NT2/D1 (cell line): ENCODE data around the gene TMEM161B.

Source experiments
- DNase-seq: peaks from one replicate; pipeline ENCODE4 v3.0.0-alpha.2; 2011; ENCODE audit warnings: low read depth, low spot score
- H3K27me3 ChIP-seq: 2 replicates; pipeline ENCODE4 v1.6.0; 2011; ENCODE audit warnings: mild to moderate bottlenecking; ENCODE audit not compliant: insufficient read length, insufficient read depth
- H3K36me3 ChIP-seq: 2 replicates; pipeline ENCODE4 v1.6.1; 2011; ENCODE audit warnings: mild to moderate bottlenecking, low read length, mixed read lengths; ENCODE audit not compliant: insufficient read depth, insufficient read length
- H3K4me1 ChIP-seq: 2 replicates; pipeline ENCODE4 v1.5.1; 2011; ENCODE audit not compliant: insufficient read depth, insufficient read length
- H3K4me3 ChIP-seq: 2 replicates; pipeline ENCODE4 v1.5.1; 2011; ENCODE audit warnings: low read depth; ENCODE audit not compliant: insufficient read length
- H3K9ac ChIP-seq: 2 replicates; pipeline ENCODE4 v1.6.0; 2011; ENCODE audit warnings: low read depth; ENCODE audit not compliant: insufficient read length
- H3K9me3 ChIP-seq: 2 replicates; pipeline ENCODE4 v1.5.1; 2011; ENCODE audit warnings: mild to moderate bottlenecking, low read length; ENCODE audit not compliant: insufficient read depth
- SUZ12 ChIP-seq: IDR thresholded peaks from 2 replicates; pipeline ENCODE4 v1.6.1; 2011; ENCODE audit not compliant: insufficient read length, insufficient read depth; ENCODE audit errors: extremely low read depth
- YY1 ChIP-seq: IDR thresholded peaks from 2 replicates; pipeline ENCODE4 v1.6.1; 2011; ENCODE audit not compliant: insufficient read length, insufficient read depth
- ZNF274 ChIP-seq: IDR thresholded peaks from 2 replicates; pipeline ENCODE4 v1.6.1; 2011; ENCODE audit warnings: mild to moderate bottlenecking, low read depth, low read length

Gene TMEM161B

GRCh38 chr5:88236866-88237642 lies 31.6 kb downstream of the TMEM161B start:
- no peaks in the 10 kb centered on the region for H3K27me3 ChIP-seq
- TF ChIP-seq ZNF274 (no peak), YY1 (no peak), SUZ12 (no peak)
- no peaks in the 10 kb centered on the region for H3K4me1 ChIP-seq
- no peak overlapping the region for H3K9ac ChIP-seq
- H3K9me3 ChIP-seq, result no peaks in the 10 kb centered on the region
- no peak for DNase-seq
- H3K4me3 ChIP-seq, result no peak overlapping the region
- peaks cover 4% of the 10 kb centered on the region for H3K36me3 ChIP-seq

GRCh38 chr5:88235828-88236227 lies 32.8 kb downstream of the TMEM161B start:
- DNase-seq, result no peak
- Histone ChIP-seq H3K36me3 (peaks cover 4% of the 10 kb centered on the region), H3K9ac (no peak overlapping the region), H3K9me3 (no peaks in the 10 kb centered on the region), H3K4me1 (no peaks in the 10 kb centered on the region), H3K4me3 (no peak overlapping the region), H3K27me3 (no peaks in the 10 kb centered on the region)
- TF ChIP-seq ZNF274 (no peak), YY1 (no peak), SUZ12 (no peak)

- Histone ChIP-seq H3K27me3 (no peaks in the 10 kb centered on the region), H3K4me1 (no peaks in the 10 kb centered on the region), H3K9ac (no peak overlapping the region), H3K36me3 (peaks cover under 1% of the 10 kb centered on the region), H3K9me3 (no peaks in the 10 kb centered on the region), H3K4me3 (no peak overlapping the region)
- no peak for DNase-seq
- TF ChIP-seq YY1 (no peak), ZNF274 (no peak), SUZ12 (no peak)
Observed at GRCh38 chr5:88235346-88235745, 33.3 kb downstream of the TMEM161B start.

GRCh38 chr5:88230546-88231066 lies 38.0 kb downstream of the TMEM161B start:
- no peaks in the 10 kb centered on the region for H3K36me3 ChIP-seq
- DNase-seq, result no peak
- H3K4me1 ChIP-seq, result no peaks in the 10 kb centered on the region
- TF ChIP-seq SUZ12 (no peak), YY1 (no peak), ZNF274 (no peak)
- no peak overlapping the region for H3K9ac ChIP-seq
- no peak overlapping the region for H3K4me3 ChIP-seq
- no peaks in the 10 kb centered on the region for H3K27me3 ChIP-seq
- H3K9me3 ChIP-seq, result no peaks in the 10 kb centered on the region

GRCh38 chr5:88226881-88227450 lies 41.7 kb downstream of the TMEM161B start:
- no peak for DNase-seq
- Histone ChIP-seq H3K4me1 (no peaks in the 10 kb centered on the region), H3K9ac (no peak overlapping the region), H3K27me3 (no peaks in the 10 kb centered on the region), H3K36me3 (no peaks in the 10 kb centered on the region), H3K4me3 (no peak overlapping the region), H3K9me3 (no peaks in the 10 kb centered on the region)
- TF ChIP-seq YY1 (no peak), SUZ12 (no peak), ZNF274 (no peak)

GRCh38 chr5:88214655-88215054 lies 54.0 kb downstream of the TMEM161B start:
- Histone ChIP-seq H3K36me3 (peaks cover 25% of the 10 kb centered on the region), H3K4me3 (no peak overlapping the region), H3K9me3 (no peaks in the 10 kb centered on the region), H3K4me1 (no peaks in the 10 kb centered on the region), H3K9ac (no peak overlapping the region), H3K27me3 (no peaks in the 10 kb centered on the region)
- no peak for DNase-seq
- TF ChIP-seq ZNF274 (no peak), SUZ12 (no peak), YY1 (no peak)

GRCh38 chr5:88207575-88207974 lies 61.1 kb downstream of the TMEM161B start:
- no peak overlapping the region for H3K4me3 ChIP-seq

More at GRCh38 chr5:88207575-88207974, 61.1 kb downstream of the TMEM161B start:
- Histone ChIP-seq H3K36me3 (peaks cover 11% of the 10 kb centered on the region), H3K9me3 (no peaks in the 10 kb centered on the region), H3K27me3 (no peaks in the 10 kb centered on the region), H3K4me1 (no peaks in the 10 kb centered on the region), H3K9ac (no peak overlapping the region)
- no peak for DNase-seq
- TF ChIP-seq SUZ12, result no peak
- TF ChIP-seq ZNF274, result no peak
- TF ChIP-seq YY1, result no peak
